Spleen (tissue), 11 donors: ENCODE data around the gene MFAP2. TPM values are rescaled to one million over a fixed set of nuclear protein-coding genes. Genes with fewer than 3 reads are reported as not detected.

ENCODE experiments used
- DNase-seq: peaks from one replicate; pipeline ENCODE4 v3.0.0-alpha.2; 2020
- H3K27ac ChIP-seq, 8 donors: fragments of 200-600 bp; sonication (generic) in 7 of 8; 1 replicate in 4 of 8; 2 replicates in 4 of 8; pipeline versions ENCODE4 v1.5.0 to v1.8.0; 2016 to 2021; ENCODE audit warnings: inconsistent platforms in 4 of 8, mild to moderate bottlenecking in 4 of 8, moderate library complexity in 1 of 8
- H3K27me3 ChIP-seq, 7 donors: fragments of 200-600 bp; sonication (generic) in 6 of 7; replicated peaks in 1 of 7; 1 replicate in 4 of 7; 2 replicates in 3 of 7; pipeline versions ENCODE4 v1.5.0 to v1.8.0; 2016 to 2021; ENCODE audit warnings: inconsistent platforms in 3 of 7, mild to moderate bottlenecking in 1 of 7
- H3K36me3 ChIP-seq, 6 donors: fragments of 200-600 bp; sonication (generic) in 5 of 6; 1 replicate in 4 of 6; 2 replicates in 2 of 6; pipeline versions ENCODE4 v1.5.0 to v1.8.0; 2016 to 2021; ENCODE audit warnings: inconsistent platforms in 2 of 6
- H3K4me1 ChIP-seq, 6 donors: fragments of 200-600 bp; sonication (generic) in 5 of 6; 1 replicate in 3 of 6; 2 replicates in 3 of 6; pipeline versions ENCODE4 v1.5.0 to v1.8.0; 2016 to 2021; ENCODE audit warnings: inconsistent platforms in 3 of 6
- H3K4me3 ChIP-seq, 8 donors: fragments of 200-600 bp; sonication (generic) in 7 of 8; 1 replicate in 4 of 8; 2 replicates in 4 of 8; pipeline versions ENCODE4 v1.5.0 to v1.8.0; 2016 to 2021; ENCODE audit warnings: inconsistent platforms in 4 of 8, mild to moderate bottlenecking in 4 of 8, moderate library complexity in 2 of 8
- H3K9me3 ChIP-seq, 8 donors: fragments of 200-600 bp; sonication (generic) in 7 of 8; 1 replicate in 4 of 8; 2 replicates in 4 of 8; pipeline versions ENCODE4 v1.5.0 to v1.8.0; 2016 to 2021; ENCODE audit warnings: inconsistent platforms in 4 of 8
- CTCF ChIP-seq, 11 experiments: fragments of 200-600 bp in 7 of 11; fragments of 450-650 bp in 4 of 11; sonication (generic) in 4 of 11; IDR thresholded peaks in 8 of 11; conservative IDR thresholded peaks in 3 of 11; 1 replicate in 7 of 11; 2 replicates in 4 of 11; pipeline versions ENCODE4 v1.4.0 to v1.8.0; 2016 to 2021; ENCODE audit warnings: antibody characterized with exemption in 11 of 11, inconsistent platforms in 4 of 11, mild to moderate bottlenecking in 1 of 11
- POLR2A ChIP-seq, 3 donors: fragments of 450-650 bp; IDR thresholded peaks; one replicate each; pipeline ENCODE4 v1.5.1; 2017; ENCODE audit warnings: antibody characterized with exemption in 3 of 3, mild to moderate bottlenecking in 1 of 3
- POLR2AphosphoS5 ChIP-seq, 3 donors: sonication (generic); formaldehyde crosslinking; IDR thresholded peaks; one replicate each; pipeline ENCODE4 v1.5.1; 2017; ENCODE audit warnings: antibody characterized with exemption in 3 of 3
- WGBS, 5 donors: extraction: QIAGEN DNeasy Blood & Tissue Kit in 3 of 5; methylation state at CpG; one replicate each; pipeline versions ENCODE4 v1.1.5 to v1.1.7; 2013 to 2018; 5-methylcytosine and 5-hydroxymethylcytosine counted together
- intact Hi-C: fragments of 100-400 bp; cut with DNase I; formaldehyde crosslinking; loops from one replicate; pipeline ENCODE4 v1.15.0; 2023; ENCODE audit warnings: low total_unique reads
- polyA plus RNA-seq, 3 donors: library from polyadenylated mRNA; stranded (reverse); fragments of 200-250 nt; gene quantifications; one replicate each; pipeline ENCODE4 v1.2.1, GENCODE V29; 2013
- total RNA-seq, 7 donors: library from RNA; depleted of rRNA in 3 of 7; stranded (reverse); fragments of >200 nt in 3 of 7; fragmentation: NEBNext Ultra II Directional in 4 of 7; extraction: Animal tissue kit (Norgen Biotek cat#: 25700) in 4 of 7; gene quantifications; one replicate each; pipeline versions ENCODE4 v1.1.0 to v1.2.1, GENCODE V29; 2016 to 2021
- donor health status: healthy with polysubstance abuse.
- donor health status: DM: no; HTN: no; CAD: no; lungs with moderate emphysema.
- donor health status: DM: no; HTN: no; CAD: no.
- donor health status: Bipolar disorder and iron deficiency.
- donor health status: healthy.
- donor health status: DM: no; HTN: no; CAD: no.
- donor health status: DM: yes; HTN: yes; CAD: no.

MFAP2 gene
- total and polyA plus RNA-seq, 10 donors = 0.77 to 3.9 (median 1.2) TPM; not detected in 3

GRCh38 chr1:16967962-16968361 lies 12.5 kb downstream of the MFAP2 start:
- no peaks in the 10 kb centered on the region for H3K4me1 ChIP-seq
- 96 to 98% (median 97%) methylated on average over 15 to 21 of the region's 21 CpGs; no CpG with 5 or more reads in 1 of the 5 donors for WGBS, 5 donors
- peaks cover 0 to 73% (median 22%) of the 10 kb centered on the region in 6 donors for H3K36me3 ChIP-seq
- no peak overlapping the region for H3K27ac ChIP-seq
- H3K9me3 ChIP-seq = no peaks in the 10 kb centered on the region
- TF ChIP-seq POLR2AphosphoS5 (IDR thresholded peaks at IDR 0.05) (no peak), CTCF (IDR thresholded peaks at IDR 0.05 in 8 of 11, conservative IDR thresholded peaks at IDR 0.05 in 3 of 11) (no peak)
- H3K4me3 ChIP-seq = no peak overlapping the region
- no peak for DNase-seq
- intact Hi-C loops = no loop called here
- no peaks in the 10 kb centered on the region for H3K27me3 ChIP-seq

- Histone ChIP-seq H3K4me1 (no peaks in the 10 kb centered on the region), H3K36me3 (peaks cover 0 to 73% (median 22%) of the 10 kb centered on the region in 6 donors), H3K27ac (no peak overlapping the region), H3K9me3 (no peaks in the 10 kb centered on the region), H3K27me3 (no peaks in the 10 kb centered on the region), H3K4me3 (no peak overlapping the region)
- intact Hi-C loops = no loop called here
- no peak for DNase-seq
- WGBS, 5 donors = 45 to 63% (median 47%) methylated on average over 7 of the region's 7 CpGs
- no peak for TF ChIP-seq POLR2A (IDR thresholded peaks at IDR 0.05)
- no peak for TF ChIP-seq CTCF (IDR thresholded peaks at IDR 0.05 in 8 of 11, conservative IDR thresholded peaks at IDR 0.05 in 3 of 11)
- TF ChIP-seq POLR2AphosphoS5 (IDR thresholded peaks at IDR 0.05) = no peak
Observed at GRCh38 chr1:16967095-16967575, 13.3 kb downstream of the MFAP2 start.

DNA sequence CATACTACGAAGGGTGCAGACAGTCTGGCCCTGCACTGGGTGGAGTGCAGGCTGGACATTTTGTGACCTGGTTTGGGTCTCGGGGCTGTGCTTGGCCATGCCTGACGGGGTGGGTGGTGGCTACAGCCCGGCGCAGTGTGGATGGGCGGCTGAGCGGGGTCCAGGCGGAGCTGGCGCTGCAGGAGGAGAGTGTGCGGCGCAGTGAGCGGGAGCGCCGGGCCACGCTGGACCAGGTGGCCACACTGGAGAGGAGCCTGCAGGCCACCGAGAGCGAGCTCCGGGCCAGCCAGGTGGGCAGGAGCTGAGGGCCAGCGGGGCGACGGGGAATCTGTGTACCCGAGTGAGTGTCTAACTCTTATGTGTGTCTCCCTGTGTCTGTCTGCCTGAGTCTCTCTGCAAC lies 14.1 kb downstream of the MFAP2 start:
- 93 to 97% (median 96%) methylated on average over 16 to 22 of the region's 22 CpGs for WGBS, 5 donors

More for the DNA sequence above, 14.1 kb downstream of the MFAP2 start:
- intact Hi-C loops = no loop called here
- H3K36me3 ChIP-seq = peaks cover 0 to 68% (median 22%) of the 10 kb centered on the region in 6 donors
- no peaks in the 10 kb centered on the region for H3K9me3 ChIP-seq
- no peak overlapping the region for H3K27ac ChIP-seq
- no peaks in the 10 kb centered on the region for H3K27me3 ChIP-seq
- no peak for TF ChIP-seq POLR2A (IDR thresholded peaks at IDR 0.05)
- TF ChIP-seq POLR2AphosphoS5 (IDR thresholded peaks at IDR 0.05) = no peak
- no peak for TF ChIP-seq CTCF (IDR thresholded peaks at IDR 0.05 in 8 of 11, conservative IDR thresholded peaks at IDR 0.05 in 3 of 11)
- no peak overlapping the region for H3K4me3 ChIP-seq
- H3K4me1 ChIP-seq = peaks cover 0 to 7% (median 5%) of the 10 kb centered on the region in 6 donors
- DNase-seq = no peak
